GM12872 (cell line): ENCODE results near the gene PACRG.

Experiments
- TF ChIP-seq, protein P1 (sequence below): IDR thresholded peaks from 3 replicates; pipeline ENCODE4 v1.5.1; 2011; ENCODE audit warnings: low read depth, mild to moderate bottlenecking, low read length, moderate library complexity; ENCODE audit not compliant: insufficient read depth

The PACRG gene

DNA sequence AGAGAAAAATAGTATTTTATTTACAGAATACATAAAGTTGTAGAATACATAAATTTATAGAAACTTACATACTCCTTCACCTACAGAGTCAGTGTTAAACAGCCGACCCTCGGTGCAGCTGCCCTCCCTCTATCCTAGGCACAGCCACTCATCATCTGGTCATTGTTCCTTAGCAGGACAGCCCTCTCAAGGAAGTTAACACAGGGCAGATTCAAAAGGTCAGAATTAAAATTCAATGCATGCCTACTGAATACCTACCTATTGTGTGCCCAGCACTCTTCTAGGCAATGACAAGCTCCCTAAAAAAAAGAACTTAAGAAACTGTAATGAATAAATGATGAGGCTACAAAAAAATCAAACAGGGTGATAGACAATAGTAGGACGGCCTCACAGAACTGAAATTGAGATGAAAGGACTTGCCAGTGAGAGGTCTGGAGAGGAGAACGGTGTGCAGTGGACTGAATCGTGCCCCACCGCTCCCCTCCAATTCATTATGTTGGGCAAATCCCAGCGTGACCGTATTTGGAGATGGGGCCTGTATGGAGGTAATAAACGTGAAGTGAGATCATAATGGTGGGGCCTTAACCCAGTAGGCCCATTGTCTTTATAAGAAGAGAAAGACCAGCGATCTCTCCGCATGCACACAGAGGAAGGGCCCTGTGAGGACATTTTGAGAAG, 326.0 kb downstream of the PACRG start:
- TF ChIP-seq, protein P1, sequence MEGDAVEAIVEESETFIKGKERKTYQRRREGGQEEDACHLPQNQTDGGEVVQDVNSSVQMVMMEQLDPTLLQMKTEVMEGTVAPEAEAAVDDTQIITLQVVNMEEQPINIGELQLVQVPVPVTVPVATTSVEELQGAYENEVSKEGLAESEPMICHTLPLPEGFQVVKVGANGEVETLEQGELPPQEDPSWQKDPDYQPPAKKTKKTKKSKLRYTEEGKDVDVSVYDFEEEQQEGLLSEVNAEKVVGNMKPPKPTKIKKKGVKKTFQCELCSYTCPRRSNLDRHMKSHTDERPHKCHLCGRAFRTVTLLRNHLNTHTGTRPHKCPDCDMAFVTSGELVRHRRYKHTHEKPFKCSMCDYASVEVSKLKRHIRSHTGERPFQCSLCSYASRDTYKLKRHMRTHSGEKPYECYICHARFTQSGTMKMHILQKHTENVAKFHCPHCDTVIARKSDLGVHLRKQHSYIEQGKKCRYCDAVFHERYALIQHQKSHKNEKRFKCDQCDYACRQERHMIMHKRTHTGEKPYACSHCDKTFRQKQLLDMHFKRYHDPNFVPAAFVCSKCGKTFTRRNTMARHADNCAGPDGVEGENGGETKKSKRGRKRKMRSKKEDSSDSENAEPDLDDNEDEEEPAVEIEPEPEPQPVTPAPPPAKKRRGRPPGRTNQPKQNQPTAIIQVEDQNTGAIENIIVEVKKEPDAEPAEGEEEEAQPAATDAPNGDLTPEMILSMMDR, result no peak

DNA sequence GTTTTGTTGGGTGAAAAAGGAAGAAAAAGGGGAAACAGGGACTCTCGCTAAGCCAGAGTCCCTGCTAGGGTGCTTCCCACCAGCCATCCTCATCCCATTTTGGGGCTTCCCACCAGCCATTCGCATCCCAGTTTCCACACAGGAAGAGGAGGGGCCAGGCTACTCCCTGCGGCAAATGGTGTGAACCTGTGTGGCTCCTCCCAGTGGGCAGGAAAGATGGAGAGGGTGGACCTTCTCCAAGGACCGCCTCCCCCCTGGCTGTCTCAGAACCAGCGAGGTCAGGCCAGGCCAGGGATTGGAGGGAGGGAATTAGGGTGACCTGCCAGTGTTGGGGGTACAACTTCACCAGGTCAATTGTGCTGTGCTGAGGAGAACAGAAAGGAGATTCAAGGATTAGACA, 326.9 kb downstream of the PACRG start:
- TF ChIP-seq, protein P1, result no peak

GRCh38 chr6:163057260-163057659, 329.5 kb downstream of the PACRG start:
- TF ChIP-seq, protein P1, result no peak

DNA sequence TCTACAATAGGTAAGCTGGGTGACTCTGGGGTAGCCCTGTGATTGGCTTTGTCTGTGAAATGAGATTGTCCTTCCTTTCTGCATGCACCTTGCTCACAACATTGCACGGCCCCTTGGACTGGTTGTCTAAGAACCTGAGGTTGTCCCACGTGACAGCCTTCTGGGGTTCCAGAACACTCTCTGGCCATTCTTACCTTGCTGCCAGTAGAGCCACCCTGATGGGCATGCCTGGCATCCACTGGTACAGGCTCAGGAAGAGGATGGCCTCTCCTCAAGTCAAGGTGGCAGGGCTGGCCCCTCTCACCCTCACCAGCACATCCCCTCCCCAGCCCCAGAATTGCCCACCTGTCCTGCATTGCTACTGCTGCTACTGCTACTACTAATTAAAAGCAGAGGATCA, 335.0 kb downstream of the PACRG start:
- TF ChIP-seq, protein P1, result no peak

DNA sequence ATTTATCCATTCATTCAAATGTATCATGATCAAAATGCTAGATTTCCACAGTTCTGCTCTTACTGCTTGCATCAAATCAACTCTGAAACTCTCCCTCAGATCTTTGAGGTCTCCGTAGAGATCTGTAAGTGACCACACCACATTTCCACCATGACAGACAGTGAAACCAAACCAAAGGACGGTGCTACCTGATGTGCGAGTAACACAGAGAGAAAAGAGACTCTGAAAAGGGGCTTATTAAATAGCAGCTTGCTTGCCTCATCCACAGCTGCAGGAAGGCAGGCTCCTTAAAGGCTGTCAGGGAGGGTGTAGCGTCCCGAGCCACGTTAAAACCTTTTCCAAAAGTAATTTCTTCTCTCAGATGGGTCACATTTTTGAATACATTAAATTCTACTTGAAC, 335.8 kb downstream of the PACRG start:
- TF ChIP-seq, protein P1, result no peak

GRCh38 chr6:163064397-163064796, 336.6 kb downstream of the PACRG start:
- TF ChIP-seq, protein P1, result no peak

GRCh38 chr6:163066200-163066599, 338.4 kb downstream of the PACRG start:
- TF ChIP-seq, protein P1, result no peak
